H1 (cell line): ENCODE results near the gene TESMIN.

ENCODE experiments used
- EP300 ChIP-seq, 2 experiments: IDR thresholded peaks; 1 replicate in 1 of 2; 2 replicates in 1 of 2; pipeline ENCODE4 v1.6.1; 2011 to 2012; ENCODE audit warnings: low read depth in 2 of 2, low read length in 2 of 2, mild to moderate bottlenecking in 2 of 2, borderline replicate concordance in 1 of 2, inconsistent platforms in 1 of 2, moderate library complexity in 1 of 2
- EZH2 ChIP-seq: fragments of 200-600 bp; sonication (generic); IDR thresholded peaks from 2 replicates; pipeline ENCODE4 v1.7.1; 2012; ENCODE audit warnings: low read depth, mild to moderate bottlenecking, moderate library complexity, low read length, inconsistent platforms; ENCODE audit not compliant: severe bottlenecking
- HDAC6 ChIP-seq: IDR thresholded peaks from one replicate; pipeline ENCODE4 v1.7.1; 2012; ENCODE audit warnings: low read depth, mild to moderate bottlenecking, inconsistent platforms, low read length, moderate library complexity
- JUN ChIP-seq: IDR thresholded peaks from 2 replicates; pipeline ENCODE4 v1.6.1; 2011; ENCODE audit warnings: low read depth, mild to moderate bottlenecking, improper control_type of control experiment, low read length
- POLR2AphosphoS5 ChIP-seq: IDR thresholded peaks from 2 replicates; pipeline ENCODE4 v1.6.1; 2011; ENCODE audit warnings: low read depth, low read length
- SIN3A ChIP-seq, 2 experiments: IDR thresholded peaks in 1 of 2; conservative IDR thresholded peaks in 1 of 2; 2 replicates each; pipeline ENCODE4 v1.6.1; 2011 to 2012; ENCODE audit warnings: low read length in 2 of 2, improper control_type of control experiment in 1 of 2, low read depth in 1 of 2, mild to moderate bottlenecking in 1 of 2
- SIX5 ChIP-seq: IDR thresholded peaks from 2 replicates; pipeline ENCODE4 v1.6.1; 2011; ENCODE audit warnings: mild to moderate bottlenecking, low read depth, low read length
- TF ChIP-seq, protein P1 (sequence below), 3 experiments: IDR thresholded peaks; 1 replicate in 2 of 3; 2 replicates in 1 of 3; pipeline versions ENCODE4 v1.5.1 to v1.6.1; 2011; ENCODE audit warnings: low read length in 3 of 3, mild to moderate bottlenecking in 3 of 3, inconsistent platforms in 2 of 3, low read depth in 1 of 3, moderate library complexity in 1 of 3; ENCODE audit not compliant: insufficient read depth in 1 of 3; ENCODE audit errors: control extremely low read depth in 1 of 3

DNA sequence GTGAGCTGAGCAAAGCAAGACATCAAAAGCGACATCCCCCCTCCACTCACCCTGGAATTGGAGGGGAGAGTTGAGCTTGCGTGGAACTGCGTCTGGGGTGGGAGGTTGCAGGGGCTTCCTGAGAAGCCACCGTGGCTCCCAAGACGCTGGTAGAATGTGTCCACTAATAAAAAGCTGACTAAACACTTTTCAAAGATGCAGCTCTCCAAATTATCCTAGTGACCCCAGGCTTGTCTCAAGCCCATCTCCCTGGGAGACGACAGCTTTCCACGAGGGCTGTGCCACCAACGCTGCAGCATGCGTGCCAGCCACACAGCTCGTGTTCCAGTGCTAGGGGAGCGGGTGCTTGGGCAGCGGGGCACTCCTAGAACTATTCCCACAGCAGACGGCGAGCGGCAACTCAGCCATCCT is 73.3 kb downstream of the TESMIN start:
- TF ChIP-seq POLR2AphosphoS5 (no peak), SIN3A (conservative IDR thresholded peaks at IDR 0.05 in 1 of 2, IDR thresholded peaks at IDR 0.05 in 1 of 2; ENCODE audit: low read depth in 1 of 2, low read length in 2 of 2) (no peak), EP300 (IDR thresholded peaks at IDR 0.05; ENCODE audit: borderline replicate concordance in 1 of 2, low read depth in 2 of 2, low read length in 2 of 2) (no peak), EZH2 (no peak), SIX5 (no peak), HDAC6 (no peak), JUN (no peak)
- TF ChIP-seq, protein P1, sequence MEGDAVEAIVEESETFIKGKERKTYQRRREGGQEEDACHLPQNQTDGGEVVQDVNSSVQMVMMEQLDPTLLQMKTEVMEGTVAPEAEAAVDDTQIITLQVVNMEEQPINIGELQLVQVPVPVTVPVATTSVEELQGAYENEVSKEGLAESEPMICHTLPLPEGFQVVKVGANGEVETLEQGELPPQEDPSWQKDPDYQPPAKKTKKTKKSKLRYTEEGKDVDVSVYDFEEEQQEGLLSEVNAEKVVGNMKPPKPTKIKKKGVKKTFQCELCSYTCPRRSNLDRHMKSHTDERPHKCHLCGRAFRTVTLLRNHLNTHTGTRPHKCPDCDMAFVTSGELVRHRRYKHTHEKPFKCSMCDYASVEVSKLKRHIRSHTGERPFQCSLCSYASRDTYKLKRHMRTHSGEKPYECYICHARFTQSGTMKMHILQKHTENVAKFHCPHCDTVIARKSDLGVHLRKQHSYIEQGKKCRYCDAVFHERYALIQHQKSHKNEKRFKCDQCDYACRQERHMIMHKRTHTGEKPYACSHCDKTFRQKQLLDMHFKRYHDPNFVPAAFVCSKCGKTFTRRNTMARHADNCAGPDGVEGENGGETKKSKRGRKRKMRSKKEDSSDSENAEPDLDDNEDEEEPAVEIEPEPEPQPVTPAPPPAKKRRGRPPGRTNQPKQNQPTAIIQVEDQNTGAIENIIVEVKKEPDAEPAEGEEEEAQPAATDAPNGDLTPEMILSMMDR (IDR thresholded peaks at IDR 0.05; ENCODE audit: control extremely low read depth in 1 of 3, insufficient read depth in 1 of 3, low read depth in 1 of 3, low read length in 3 of 3), result no peak
